Measurements from ENCODE around the gene SLC47A1.

Gene SLC47A1

DNA sequence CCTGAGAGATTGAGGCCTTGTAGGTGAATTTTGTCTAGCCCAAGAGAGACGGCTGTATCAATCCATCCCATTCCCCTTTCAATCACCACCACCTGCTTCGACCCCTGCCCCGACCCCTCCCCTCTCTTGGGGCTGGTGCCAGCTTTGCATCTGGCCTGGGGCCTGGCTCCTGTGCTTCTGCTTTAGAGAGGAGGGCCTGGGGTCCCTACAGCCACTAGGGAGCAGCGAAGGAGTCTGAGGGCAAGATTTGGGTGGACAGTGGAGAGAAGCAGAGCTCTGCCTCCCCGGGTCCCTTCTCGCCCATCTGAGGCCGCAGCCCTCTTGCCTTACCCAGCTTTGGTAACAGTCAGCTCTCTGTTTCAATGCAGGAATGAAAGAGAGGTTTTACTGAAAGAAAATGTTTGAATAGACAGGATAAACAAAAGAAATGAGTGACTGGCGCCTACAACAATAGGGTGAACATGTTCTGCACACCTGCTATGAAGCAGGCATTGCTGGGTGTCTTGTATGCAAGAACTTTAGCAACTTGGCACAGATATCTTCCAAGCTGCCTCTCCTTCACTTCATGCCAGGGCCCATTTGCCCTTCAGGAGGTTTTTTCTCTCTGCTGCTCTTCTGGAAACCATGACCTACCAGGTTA is 57.4 kb downstream of the SLC47A1 start:
- DNase-seq, result no peak

DNA sequence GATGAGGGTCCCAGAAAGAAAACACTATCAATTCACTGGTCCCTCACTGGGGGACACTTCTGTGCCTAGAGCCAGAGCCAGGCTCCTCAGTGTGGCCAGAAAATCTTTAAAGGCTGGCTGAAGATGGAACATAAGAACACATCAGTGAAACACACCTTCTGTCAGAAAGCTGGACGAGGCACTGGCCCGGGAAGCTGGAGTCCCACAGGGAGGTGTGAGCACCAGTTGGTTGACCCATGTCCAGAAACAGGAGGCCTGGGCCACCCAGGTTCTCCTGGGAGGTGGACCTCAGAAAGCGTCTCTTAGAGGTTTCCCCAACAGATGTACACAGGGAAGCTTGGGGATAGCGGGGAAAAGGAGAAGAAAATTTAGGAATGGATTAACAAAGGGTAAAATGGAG is 58.7 kb downstream of the SLC47A1 start:
- no peak for DNase-seq

DNA sequence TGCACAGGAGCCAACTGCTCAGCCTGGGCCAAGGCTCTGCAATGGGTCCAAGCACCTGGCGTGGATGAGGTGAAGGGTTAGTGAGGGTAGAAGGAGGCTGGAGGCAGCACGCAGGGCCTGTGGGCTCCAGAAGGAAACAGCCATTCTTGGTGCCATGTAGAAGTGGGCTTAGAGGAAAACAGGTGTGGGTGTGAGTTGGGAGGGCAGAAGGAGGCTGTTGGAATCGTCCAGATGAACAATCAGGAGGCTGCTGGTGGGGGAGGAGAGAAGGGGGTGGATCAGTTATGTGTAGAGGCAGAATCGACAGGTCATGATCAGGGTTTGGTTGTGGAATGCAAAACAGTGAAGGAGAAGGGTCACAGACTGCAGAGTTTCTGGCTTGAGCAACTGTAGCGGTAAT is 63.2 kb downstream of the SLC47A1 start:
- DNase-seq, result no peak

DNA sequence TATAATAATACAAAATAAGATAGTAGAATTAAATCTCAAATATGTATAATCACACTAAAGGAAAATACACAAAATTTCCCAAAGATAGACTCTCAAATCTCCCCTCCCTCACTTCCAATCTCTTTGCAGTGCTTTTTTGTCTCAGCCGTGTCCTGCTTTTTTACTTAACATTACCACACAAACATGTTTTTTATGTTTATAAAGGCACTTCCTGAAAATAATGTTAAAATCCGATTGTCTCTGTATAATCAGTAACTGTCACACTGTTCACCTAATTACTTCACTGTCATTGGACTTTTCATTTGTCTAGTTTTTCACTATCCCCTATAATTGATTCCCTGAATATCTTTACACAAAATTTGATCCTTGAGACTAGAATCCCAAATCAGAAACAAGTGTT is 76.7 kb downstream of the SLC47A1 start:
- DNase-seq, result no peak

DNA sequence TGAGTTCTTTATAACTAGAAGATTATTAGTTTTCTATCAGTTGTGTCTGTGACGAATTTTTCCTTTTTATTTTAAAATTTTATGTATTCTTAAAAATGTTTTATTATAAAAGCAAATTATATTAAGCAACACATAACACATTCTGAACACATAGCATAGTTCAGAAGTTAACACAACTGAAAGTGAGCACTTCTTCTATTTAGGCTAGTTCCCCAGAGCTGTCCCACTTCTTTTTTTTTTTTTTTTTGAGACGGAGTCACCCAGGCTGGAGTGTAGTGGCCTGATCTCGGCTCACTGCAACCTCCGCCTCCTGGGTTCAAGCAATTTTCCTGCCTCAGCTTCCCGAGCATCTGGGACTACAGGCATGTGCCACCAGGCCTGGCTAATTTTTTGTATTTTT is 77.2 kb downstream of the SLC47A1 start:
- DNase-seq, result no peak

DNA sequence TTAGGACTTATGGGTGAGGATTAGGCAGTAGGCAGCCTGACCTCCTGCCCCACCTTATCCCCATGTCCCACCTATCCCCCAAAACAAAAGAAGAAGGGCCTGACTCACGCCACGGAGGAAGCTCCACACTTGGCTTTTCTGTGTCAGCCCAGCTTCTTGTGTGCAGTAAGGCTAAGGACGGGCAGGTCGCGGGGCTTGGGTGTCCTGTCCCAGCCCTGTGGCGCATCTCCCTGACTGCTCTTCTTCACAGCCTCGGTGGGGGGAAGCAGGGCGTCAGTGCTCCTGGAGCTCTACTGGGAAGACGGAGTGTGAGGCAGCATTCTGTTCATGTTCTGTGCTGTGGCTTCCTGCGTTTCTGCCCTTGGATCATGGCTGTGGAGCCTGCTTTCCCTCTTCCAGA is 80.3 kb downstream of the SLC47A1 start:
- DNase-seq, result no peak

DNA sequence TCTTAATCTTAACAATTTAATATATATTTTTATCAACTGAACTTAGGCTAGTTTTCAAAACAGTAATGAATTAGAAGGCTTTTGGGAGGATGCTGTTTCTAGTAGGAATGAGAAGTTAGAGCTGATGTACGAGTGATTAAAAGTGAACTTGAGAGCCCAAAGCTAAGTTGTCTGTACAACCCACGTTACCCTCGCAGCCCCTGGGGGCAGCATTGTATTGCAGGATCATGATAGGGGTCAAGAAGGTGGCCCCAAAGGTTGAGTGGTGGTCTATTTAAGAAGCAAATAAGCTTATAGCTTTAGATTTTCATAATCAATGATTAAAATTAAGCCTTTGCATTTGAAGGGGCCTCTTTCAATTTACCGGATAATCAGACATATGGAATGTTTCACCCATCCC is 81.2 kb downstream of the SLC47A1 start:
- DNase-seq, result no peak

DNA sequence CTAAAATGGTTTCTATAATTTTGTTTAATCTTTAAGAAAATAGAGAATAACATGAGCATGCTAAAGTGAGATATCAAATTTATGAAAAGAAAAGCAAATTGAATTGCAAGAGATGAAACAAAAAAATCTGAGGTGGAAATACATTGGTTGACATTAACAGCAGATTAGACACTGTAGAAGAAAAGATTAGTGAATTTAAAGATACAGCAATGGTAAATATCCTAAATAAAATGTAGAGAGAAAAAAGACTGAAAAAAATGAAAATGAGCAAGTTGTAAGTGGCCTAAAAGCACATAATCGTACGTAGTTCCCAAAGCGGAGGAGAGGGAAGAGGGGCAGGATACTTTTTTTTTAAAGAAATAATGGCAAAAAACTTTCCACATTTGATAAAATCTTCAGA is 84.4 kb downstream of the SLC47A1 start:
- no peak for DNase-seq

DNA sequence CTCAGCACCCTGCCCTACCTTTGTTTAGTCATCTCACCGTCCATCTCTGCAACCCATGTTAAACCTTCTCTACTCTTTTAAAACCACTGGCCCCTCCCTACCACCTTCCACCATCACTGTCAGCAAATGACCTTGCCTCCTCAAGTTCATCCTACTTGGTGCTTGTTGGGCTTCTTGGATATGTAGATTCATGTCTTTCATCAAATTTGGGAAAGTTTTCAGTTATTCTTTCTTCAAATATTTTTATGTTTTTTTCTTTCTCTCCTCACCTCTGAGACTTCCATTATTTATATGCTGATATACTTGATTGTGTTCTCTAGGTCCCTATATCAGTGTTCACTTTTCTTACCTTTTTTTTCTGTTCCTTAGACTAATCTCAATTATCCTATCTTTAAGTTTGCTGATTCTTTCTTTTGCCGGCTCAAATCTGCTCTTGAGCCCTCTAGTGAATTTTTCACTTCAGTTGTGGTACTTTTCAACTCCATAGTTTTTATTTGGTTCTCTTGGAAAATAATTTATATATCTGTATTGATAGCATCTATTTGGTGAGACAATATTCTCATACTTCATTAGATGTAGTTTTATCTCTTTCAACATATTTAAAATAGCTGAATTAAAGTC is 86.2 kb downstream of the SLC47A1 start:
- no peak for DNase-seq

DNA sequence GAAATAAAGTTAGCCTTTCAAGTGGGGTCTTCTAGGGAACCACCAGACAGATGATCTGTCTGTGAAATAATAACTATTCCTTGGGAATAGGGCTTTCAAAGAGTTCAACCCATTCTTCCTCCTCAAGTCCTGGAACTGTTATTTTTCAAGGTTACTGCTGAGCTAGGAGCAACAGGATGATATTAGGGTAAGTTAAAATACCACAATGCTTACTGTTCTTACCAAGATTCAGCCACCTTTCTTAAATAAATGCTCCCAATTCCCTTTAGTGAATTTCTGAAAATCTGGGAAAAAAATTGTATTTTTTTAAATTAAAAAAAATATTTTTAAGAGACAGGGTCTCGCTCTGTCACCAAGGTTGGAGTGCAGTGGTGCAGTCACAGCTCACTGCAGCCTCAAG is 88.0 kb downstream of the SLC47A1 start:
- DNase-seq, result no peak

DNA sequence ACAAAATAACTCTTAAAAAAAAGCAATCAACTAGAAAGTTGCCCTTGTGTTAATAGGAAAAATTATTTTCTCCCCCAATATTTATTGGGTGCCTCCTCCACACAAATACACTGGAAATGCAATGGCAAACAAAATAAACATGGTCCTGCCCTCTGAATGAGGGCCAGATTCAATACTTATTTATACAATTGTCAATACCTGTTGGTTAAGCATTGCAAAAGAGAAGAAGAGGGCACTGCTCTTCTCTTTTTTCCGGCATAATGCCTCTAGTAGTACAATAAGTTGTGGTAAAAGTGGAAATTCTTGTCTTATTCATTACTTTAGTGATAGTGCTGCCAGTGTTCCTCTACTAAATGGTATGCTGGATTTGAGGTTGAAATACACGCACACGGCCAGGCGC is 92.4 kb downstream of the SLC47A1 start:
- DNase-seq, result no peak

All from amygdala (tissue), 56 donors.